Stimulated activated CD4-positive, alpha-beta T cell treated with anti-CD3 and anti-CD28 coated beads, Interleukin-12 subunit alpha, Interleukin-12 subunit beta, amount 100 ng/mL, for 4 hours (primary cell): ENCODE results near the gene EPS8L1.
A peak's percentile ranks its signal among the peaks of the same experiment; 100 is the strongest.

ENCODE experiments used
- DNase-seq: peaks from one replicate; pipeline ENCODE4 v3.0.0-alpha.2; 2020

EPS8L1 gene

DNA sequence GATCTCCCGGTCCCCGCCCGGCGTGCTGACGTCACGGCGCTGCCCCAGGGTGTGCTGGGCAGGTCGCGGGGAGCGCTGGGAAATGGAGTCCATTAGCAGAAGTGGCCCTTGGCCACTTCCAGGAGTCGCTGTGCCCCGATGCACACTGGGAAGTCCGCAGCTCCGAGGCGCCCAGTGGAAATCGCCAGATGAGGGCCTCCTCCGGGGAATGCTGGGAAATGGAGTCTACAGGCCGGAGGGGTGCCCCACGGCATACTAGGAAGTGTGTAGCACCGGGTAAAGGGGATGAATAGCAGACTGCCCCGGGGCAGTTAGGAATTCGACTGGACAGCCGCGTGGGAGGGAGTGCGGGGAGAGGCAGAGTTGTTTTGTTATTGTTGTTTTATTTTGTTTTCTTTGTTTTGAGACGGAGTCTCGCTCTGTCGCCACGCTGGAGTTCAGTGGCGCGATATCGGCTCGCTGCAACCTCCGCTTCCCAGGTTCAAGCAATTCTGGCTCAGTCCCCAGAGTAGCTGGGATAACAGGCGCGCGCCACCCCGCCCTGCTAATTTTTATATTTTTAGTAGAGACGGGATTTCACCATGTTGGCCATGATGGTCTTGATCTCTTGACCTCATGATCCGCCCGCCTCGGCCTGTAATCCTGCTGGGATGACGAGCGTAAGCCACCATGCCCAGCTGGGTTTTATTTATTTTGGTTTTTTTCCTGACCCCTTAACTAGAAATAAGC, 42.2 kb downstream of the EPS8L1 start:
- peak; percentile 97 for DNase-seq

DNA sequence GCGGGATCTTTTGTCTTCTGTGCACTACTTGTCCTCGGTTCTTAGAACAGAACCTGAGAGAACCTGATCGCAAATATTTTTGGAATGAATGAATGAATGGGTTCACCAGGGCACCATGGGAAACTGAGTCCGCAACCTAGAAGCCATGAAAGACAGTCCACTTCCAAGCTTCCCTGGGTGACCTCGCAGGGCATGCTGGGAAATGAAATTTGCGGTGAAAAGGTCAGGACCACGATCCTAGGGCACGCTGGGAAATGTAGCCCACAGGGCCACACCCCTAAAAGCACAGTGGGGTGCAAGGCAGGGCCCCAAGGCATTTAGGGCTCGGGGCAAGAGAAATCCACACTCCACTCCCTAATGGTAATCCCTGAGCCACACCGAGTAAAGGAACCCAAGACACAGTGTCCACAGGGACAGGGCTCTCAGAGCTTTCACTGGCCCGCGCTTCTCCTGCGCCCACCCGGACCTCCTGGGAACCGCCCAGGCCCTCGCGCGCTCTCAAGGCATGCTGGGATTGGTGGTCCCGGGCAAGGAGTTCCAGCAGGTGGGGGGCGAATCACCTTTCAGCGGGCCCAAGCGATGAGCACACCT, 42.8 kb downstream of the EPS8L1 start:
- no peak for DNase-seq

DNA sequence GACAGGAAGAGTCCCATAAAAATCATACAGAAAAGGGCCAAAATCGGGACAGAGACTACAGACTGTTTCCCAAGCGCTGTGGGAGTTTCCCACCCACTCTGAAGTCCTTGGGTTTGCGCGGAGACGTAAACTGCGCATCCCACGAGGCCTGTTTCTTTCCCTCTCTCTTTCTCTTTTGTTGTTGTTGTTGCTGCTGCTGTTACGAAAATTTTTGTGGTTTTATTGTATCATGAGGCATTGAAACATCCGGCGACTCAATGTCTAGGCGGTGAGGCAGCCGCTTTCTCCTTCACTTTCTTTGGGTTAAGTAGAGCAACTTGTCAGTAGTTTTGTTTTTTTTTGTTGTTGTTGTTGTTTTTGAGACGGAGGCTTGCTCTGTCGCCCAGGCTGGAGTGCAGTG, 43.4 kb downstream of the EPS8L1 start:
- no peak for DNase-seq

DNA sequence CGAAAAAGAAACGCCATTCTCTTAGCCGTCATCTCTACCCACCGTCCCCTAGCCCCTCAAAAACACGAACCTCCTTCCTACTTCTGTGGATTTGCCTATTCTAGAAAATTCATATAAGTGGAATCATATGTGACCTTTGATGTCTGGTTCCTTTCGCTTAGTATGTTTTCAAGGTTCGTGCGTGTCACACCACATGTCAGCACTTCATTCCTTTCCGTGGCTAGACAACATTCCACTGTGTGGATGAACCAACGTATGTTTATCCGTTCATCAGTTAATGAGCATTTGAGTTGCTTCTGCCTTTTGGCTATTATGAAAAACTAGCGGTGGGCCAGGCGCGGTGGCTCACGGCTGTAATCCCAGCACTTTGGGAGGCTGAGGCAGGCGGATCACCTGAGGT, 55.8 kb downstream of the EPS8L1 start:
- DNase-seq: no peak

DNA sequence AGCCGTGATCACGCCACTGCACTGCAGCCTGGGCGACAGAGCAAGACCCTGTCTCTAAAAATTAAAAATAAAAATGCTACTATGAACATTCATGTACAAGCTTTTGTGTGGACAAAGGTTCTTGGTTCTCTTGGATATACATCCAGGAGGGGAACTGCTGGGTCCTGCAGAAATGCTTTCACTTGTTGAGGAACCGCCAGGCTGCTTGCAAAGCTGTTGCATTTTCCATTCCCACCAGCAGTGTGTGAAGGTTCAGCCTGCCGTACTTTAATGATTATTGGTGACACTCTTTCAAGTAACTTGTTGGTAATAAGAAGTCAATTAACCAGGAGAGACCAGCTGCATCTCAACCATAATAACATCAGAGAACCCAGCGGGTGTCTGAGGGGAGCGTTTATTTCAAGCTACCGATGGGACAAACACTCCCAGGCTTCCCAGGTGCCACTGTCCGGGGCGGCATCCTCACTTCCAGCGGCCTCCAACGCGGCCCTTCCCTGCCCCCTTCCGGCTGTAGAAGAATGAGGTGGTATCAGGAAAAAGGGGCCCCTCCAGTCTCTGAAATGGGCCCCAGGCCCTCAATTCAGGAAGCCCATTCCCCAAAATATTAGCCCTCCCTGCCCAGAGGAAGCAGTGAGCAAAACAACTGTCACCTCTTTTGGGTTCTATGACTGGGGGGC, 56.9 kb downstream of the EPS8L1 start:
- no peak for DNase-seq

DNA sequence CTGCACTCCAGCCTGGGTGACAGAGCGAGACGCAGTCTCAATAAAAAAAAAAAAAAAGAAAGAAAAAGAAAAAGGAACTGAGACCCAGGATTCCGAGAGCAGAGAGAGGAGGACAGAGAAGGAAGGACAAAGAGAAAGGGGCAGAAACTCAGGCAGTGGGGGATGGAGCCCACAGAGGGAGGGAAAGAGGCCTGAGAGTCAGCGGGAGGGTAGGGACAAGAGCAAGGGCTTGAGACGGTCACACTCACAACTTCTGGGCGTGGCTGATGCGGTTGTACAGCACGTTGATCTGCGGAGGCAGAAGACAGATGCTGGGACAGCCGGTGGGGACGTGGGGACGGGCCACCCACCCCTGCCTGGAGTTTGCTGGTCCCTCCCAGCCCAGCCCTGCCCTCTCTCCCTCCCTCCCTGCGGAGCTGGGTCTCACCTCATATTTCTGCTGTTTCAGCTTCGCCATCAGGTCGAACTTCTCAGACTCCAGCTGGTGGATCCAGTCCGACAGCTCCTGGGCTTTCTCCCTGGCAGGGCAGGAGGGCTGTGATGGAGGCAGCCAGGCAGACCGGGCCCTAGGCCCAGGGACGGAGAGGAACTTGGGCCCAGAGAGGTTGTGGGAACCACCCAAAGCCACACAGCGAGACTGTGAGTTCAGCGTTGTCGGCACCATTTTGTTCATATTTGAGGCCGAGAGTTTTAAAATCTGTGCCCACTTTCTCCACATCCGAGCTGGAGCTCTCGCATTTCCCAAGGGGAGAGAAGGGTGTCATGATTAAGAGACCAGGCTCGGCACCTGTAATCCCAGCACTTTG, 58.2 kb downstream of the EPS8L1 start:
- DNase-seq: no peak

DNA sequence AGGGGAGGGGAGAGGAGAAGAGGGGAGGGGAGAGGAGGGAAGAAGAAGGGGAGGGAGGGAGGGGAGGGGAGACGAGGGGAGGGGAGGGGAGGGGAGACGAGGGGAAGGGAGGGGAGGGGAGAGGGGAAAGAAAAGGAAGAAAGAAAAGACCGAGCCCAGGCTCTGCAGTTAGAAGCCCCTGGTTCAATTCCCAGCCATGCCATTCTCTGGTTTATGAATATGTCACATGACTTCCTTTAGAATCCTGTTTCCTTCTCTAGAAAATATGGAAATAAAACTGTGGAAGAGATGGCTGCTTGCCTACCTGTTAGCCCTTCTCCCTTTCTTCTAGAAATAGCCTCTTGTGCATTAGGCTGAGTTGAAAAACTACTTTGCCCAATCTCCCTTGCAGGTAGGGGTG, 59.1 kb downstream of the EPS8L1 start:
- no peak for DNase-seq

DNA sequence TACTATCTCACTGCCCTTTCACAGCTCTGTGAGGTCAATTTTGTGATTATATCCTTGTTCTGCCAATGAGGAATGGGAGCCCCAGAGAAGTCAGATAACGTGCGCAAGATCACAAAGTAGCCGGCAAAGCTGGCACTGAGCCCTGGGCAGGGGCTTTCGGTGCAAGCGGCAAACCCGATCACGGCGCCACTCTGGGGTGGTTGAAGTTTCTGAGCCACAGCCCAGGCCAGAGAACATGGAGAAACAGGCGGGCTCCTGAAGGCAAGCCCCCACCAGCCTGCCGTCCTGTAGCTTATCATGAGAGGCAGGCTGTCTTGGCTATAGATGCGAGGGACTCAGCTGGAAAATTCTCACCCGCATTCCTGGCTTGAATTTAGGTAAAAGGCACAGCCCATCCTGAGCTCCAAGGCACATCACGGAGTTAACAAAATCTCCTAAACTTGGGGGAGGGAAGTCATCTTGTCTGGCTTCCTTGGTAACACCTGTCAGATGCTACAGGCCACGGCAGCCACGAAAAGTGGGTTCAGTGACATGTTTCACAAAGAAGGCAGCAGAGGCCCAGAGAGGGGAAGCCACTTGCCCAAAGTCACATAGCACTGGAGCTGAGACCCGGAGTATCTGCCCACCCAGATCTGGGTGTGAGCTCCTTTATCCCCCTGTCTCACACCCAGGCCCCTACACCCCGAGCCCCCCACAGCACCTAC, 60.9 kb downstream of the EPS8L1 start:
- DNase-seq: no peak
